Activated CD8-positive, alpha-beta memory T cell treated with anti-CD3 and anti-CD28 coated beads, Interleukin-2, amount 50 U/mL, for 24 hours (primary cell): ENCODE data around the gene PADI1.

Experiments used
- DNase-seq: peaks from one replicate; pipeline ENCODE4 v3.0.0-alpha.2; 2020; ENCODE audit errors: extremely low read depth

PADI1 gene

GRCh38 chr1:17198476-17199258, 6.3 kb upstream of the PADI1 start:
- no peak for DNase-seq

GRCh38 chr1:17199267-17200044, 5.5 kb upstream of the PADI1 start:
- no peak for DNase-seq

DNA sequence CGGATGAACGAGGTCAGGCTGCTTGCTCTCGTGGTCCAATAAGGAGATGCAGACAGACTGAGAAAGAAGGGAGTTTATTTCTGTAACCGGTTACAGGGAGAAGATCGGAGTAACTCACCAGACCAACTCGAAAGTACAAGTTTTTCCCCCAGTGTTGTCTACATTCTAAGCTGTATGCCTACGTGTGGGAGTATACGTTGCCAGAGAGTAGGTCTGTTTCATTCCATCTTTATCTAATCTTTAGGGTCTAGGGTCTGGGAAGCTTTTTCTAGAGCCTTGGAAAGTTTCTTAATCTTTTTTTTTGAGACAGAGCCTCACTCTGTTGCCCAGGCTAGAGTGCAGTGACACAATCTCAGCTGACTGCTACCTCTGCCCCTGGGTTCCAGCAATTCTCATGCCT, 4.7 kb upstream of the PADI1 start:
- DNase-seq, result no peak

- DNase-seq, result no peak
Measured at GRCh38 chr1:17200756-17201155, 4.2 kb upstream of the PADI1 start.

DNA sequence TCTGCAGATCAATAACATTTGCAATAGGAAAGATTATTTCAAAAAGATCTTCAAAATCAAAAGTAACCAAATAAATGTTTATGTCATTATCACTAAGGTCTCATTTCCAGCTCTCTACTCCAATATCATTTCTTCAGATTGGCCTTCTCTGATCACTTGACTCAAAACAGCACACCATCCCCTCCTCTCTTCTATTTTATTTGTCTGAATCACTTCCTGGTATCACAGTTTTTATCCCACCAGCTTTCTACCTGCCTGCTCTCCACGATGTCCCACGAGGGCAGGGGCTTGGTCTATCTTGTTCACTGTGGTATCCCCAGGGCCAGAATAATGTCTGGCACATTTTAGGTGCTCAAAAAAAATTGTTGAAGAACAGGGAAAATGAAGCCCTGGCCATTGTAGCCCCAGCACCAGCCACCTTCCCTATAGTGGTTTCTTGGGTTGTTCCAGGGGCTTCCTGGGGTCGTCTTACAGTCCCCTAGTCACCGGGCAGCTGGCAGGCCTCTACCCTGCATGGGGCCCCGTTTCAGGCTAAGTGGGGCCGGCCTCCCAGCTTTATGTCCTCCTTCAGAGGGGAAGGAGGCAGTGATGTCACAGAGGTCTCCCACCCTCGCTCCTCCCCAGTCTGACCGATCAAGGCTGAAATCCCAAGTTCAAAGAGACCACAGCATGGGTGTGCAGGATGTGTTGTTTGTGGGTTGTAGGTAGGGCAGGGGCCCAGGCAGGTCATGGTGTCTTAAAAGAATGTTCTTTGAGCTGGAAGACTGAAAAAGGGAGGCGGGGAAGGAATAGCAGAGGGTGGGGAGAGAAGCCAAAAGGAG, 3.5 kb upstream of the PADI1 start:
- DNase-seq, result no peak

DNA sequence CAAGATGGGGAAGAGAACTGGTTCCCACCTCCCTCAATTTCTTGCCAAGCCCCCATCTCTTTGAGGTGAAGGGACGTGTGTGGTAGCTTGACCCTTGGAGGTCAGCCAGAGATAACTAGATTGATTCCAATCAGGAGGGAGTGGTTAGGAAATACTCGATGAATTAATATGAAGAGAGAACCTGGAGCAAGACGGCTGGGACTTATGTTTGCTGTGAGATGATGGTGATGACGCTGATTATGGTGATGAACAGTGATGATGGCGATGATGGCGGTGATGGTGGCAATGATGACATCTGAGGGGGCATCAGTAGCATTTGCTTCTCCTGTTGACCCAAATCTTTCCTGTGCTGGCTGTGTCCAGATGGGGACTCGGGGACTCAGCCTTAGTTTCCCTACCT, 724 bp downstream of the PADI1 start:
- no peak for DNase-seq

DNA sequence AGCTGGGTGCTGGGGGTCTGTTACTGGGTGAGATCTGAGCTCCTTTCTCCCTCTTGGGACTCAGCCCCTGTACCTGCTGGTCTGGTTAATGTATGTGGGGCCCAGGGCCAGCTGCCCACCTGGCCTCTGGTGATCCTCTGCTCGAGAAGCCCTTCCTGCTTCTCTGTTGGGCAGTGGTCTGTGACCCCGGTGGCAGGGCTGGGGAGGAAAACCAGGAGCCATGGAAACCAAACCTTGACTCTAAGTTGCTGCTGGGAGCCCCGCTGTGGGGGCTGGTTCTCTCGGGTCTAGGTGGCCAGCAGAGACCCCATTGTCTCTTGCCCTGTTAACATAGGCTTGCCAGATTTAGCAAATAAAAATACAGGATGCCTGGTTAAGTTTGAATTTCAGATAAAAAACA, 1.3 kb downstream of the PADI1 start:
- DNase-seq, result no peak

- DNase-seq, result no peak
Measured at GRCh38 chr1:17207046-17207445, 2.1 kb downstream of the PADI1 start.

DNA sequence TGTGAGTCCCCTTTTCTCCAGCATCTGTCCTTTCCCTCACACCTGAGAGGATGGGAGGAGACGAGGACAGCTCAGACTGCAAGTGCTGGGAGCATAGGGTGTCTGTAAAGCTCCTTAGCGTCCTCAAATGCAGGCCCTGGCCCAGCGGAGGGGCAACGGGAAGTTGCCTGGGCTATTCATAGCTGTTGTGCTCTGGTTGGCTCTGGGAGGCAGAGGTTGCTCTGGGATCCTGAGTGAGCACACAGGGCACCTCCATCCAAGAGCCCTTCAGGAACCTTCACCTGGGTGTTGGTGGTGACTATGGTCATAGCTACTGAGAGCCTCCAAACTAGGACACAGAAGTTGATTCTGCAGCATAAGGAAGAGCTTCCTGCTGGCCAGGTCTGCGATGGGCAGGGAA, 2.6 kb downstream of the PADI1 start:
- DNase-seq, result no peak

DNA sequence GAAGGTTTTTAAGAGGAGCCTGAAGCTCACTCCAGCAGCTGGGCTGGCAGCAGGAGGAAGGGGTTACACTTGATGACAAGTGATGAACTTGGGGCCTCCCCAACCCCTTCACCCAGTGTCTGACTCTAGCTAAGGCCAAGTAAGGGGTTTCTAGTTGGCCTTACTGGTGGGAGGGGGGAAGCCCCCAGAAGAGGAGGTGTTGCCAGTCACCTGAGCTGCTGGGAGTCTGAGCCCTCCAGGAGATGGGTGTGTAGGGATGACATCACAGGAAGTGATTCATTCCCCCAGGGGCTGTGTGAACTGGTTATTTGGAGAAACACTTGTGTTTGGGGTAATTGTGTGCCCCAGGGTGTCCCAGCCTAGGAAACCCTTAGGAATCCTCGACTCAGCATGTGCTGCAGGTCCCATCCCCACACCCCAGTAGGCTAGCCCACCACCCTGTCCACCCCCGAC, 3.1 kb downstream of the PADI1 start:
- peak; percentile 27 for DNase-seq

- no peak for DNase-seq
Measured at GRCh38 chr1:17208546-17208945, 3.6 kb downstream of the PADI1 start.

- no peak for DNase-seq
Measured at GRCh38 chr1:17209430-17209829, 4.5 kb downstream of the PADI1 start.

DNA sequence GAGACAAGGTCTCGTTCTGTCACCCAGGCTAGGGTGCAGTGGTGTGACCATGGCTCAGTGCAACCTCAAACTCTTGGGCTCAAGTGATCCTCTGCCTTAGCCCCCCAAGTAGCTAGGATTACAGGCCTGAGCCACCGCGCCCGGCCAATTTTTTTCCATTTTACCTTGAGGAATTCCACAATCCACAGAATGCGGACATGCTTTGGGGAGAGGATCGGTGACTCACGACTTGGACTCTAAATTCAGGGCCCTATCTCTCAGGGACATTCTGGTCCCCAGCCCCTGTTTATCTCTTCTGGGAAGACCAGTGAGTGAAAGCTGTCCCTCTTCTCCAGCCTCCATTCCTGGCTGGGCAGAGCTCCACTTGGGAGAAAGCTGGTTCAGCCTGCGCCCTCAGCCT, 5.2 kb downstream of the PADI1 start:
- DNase-seq, result no peak

DNA sequence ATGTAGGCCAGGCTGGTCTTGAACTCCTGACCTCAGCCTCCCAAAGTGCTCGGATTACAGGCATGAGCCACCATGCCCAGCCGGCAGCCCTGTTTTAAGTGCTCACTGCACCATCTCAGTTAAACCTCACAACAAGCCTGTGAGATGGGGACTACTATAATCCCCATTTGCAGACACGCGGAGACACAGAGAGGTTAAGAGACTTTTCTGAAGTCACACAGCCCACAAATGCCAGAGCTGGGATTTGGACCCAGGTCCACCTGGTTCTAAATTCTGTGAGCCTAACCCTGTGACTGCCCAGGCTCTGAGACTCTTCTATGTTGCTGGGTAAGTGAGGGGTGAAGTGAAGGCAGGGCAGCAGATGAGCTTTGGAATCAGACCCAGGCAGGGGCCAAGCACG, 6.4 kb downstream of the PADI1 start:
- DNase-seq, result no peak

GRCh38 chr1:17212009-17212408, 7.1 kb downstream of the PADI1 start:
- DNase-seq, result no peak

GRCh38 chr1:17212487-17213121, 7.7 kb downstream of the PADI1 start:
- peak; percentile 15 for DNase-seq

DNA sequence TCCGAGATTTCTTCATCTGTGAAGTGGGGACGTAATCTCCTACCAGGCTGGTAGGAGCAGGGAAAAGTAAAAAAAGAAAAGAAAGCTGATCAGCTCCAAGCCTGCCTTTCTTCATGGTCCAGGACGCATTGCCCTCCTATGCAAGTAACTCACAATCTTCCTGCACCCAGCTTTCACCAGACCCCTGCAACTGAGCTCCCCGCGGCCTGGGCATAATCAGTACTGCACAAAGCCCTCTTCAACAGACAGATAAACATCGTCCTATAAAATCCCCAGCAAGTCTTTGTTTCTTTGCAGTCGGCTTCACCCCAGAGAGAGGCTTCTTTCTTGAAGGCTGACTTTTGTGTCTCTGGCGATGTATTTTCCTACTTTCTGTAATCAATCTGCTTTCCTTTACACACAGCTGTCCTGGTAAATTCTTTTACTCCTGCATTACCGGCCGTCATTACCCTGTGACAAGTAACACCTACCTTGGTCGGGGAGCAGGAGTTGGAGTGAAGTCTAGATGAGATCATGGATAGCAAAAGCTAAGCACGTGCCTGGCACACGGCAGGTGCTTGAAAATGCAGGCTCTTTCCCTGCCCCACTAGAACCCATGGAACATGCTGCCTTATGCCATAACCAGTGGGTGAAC, 8.3 kb downstream of the PADI1 start:
- no peak for DNase-seq

DNA sequence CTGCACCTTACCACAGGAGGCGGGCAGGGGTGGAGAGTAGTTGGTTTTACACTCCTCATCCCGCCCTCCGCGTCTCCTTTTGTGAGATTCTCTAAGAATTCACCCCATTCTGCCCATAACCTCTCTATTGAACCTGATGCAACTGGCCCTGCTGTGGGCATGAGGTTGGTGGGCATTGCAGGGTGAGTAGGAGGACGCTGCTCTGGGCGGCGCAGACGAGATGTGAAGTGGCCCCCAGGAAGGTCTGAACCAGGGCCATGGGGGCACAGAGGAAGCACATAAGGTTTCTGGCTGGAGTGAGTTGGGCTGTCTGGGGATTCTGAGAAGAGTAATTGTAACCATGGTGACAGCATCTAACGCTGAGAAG, 8.8 kb downstream of the PADI1 start:
- DNase-seq, result no peak

DNA sequence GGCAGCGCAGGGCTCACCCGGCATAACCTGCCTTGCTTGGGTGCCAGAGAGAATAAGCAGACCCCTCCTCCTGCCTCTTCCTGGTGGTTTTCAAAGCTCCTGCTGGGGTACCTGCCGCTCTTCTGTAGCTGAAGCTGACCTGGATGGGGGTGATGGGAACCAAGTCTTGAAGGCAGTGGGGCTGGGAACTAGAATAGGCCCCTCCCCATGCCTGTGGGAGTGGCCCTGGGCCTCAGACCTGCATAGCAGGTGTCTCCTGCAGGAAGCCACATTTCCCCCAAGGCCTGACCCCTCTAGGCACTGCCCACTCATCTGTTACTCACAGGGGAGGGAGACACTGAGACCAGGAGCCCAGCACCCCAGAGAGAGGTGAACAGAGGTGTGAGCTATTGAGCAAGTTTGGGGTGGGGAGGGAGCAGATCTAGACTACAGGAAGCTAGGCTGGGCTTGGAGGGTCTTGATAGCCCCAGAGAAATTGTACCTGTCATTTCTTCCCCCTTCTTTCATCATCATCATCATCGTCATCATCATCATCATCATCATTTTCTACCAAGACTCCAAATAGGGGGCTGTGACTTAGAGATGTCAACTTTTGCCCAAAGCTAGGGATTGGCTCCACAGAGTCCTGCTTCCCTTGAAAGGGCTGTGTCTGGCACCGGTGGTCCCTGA, 10.1 kb downstream of the PADI1 start:
- no peak for DNase-seq

DNA sequence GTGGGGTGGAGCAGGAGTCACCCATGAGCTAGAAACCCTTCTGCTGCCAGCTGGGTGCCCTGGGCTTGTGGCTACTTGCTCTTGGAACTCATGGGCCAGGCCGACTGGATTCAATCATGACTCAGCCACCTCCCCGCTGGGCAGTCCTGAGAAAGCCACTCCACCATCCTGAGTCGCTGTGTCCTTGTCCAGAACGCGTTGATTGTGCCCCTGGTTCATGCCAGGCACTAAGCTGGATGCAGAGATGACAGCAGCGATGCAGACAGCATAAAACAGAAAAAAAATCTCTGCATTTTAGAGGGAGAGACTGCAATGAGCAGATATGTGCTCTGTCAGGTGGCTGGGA, 10.6 kb downstream of the PADI1 start:
- DNase-seq, result no peak

DNA sequence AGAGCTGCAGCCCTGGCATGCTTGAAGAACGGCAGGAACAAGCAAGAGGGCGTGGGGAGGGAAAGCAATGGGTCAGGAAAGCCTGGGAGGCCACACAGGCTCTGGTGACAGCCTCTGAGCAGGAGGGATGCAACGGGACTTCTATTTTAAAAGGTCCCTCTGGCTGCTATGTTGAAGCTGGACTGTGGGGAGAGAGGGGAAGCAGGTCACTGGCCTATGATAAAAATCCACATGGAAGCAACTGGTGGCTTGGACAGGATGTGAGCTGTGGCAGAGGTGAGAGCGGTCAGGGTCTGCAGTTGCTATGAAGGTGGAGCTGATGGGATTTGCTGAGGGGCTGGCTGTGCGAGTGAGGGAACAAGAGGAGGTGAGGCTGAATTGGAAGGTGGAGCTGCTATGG, 11.2 kb downstream of the PADI1 start:
- no peak for DNase-seq
